ENCODE results near the gene ANAPC10.

ANAPC10 gene

GRCh38 chr4:145098675-145099037 is 660 bp upstream of the ANAPC10 start:
- TF ChIP-seq JUND (IDR thresholded peaks at IDR 0.05; ENCODE audit: low read depth) = no peak
- in situ Hi-C loops (cut with HindIII; ENCODE audit: low pct_unique_long_range_greater_than_20kb, low sequenced_read_pairs) = no loop called here
- DNase-seq (ENCODE audit: low read depth in 1 of 2, low spot score in 1 of 2) = peak; percentile 13 to 36

- TF ChIP-seq JUND (IDR thresholded peaks at IDR 0.05; ENCODE audit: low read depth) = no peak
- DNase-seq (ENCODE audit: low read depth in 1 of 2, low spot score in 1 of 2) = no peak
- in situ Hi-C loops (cut with HindIII; ENCODE audit: low pct_unique_long_range_greater_than_20kb, low sequenced_read_pairs) = no loop called here
These were observed 620 bp downstream of the ANAPC10 start for GRCh38 chr4:145097331-145097820.

DNA sequence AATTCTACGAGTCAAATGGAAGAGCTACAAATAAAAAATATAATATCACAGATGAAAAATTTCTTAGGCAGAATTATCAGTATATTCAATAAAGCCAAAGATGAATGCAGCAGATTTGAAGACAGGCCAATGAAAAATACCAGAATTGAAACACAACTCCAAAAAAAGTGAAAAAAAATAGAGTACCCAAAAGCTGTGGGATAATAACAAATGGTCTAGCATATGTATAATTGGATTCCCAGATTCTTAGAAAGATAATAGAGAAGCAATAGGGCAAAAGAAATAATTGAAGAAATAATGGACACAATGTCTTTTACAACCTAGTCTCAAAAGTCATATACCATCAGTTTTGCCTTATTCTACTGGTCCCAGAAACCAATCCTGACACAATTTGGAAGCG is 4.4 kb downstream of the ANAPC10 start:
- in situ Hi-C loops (cut with HindIII; ENCODE audit: low pct_unique_long_range_greater_than_20kb, low sequenced_read_pairs) = no loop called here
- DNase-seq (ENCODE audit: low read depth in 1 of 2, low spot score in 1 of 2) = no peak
- TF ChIP-seq JUND (IDR thresholded peaks at IDR 0.05; ENCODE audit: low read depth) = no peak

DNA sequence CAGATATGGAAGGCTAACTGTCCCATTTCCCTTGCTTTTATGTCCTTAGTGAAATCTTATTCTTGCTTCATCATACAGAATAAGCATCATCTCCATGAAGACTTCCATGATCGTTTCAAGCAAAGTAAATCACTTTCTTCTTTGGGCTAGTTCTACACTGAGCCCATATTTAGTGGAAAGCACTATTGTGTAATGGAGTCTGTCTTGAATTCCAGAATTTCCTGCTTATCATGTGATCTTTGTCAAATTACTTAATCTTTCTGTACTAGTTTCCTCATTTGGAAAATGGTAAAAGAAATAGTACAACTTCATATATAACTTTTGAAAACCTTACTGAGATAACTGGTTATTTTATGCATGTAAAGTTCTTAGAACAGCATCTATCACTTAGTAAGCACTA is 7.6 kb downstream of the ANAPC10 start:
- in situ Hi-C loops (cut with HindIII; ENCODE audit: low pct_unique_long_range_greater_than_20kb, low sequenced_read_pairs) = no loop called here
- no peak for TF ChIP-seq JUND (IDR thresholded peaks at IDR 0.05; ENCODE audit: low read depth)
- no peak for DNase-seq (ENCODE audit: low read depth in 1 of 2, low spot score in 1 of 2)

- no peak for TF ChIP-seq JUND (IDR thresholded peaks at IDR 0.05; ENCODE audit: low read depth)
- in situ Hi-C loops (cut with HindIII; ENCODE audit: low pct_unique_long_range_greater_than_20kb, low sequenced_read_pairs) = no loop called here
- DNase-seq (ENCODE audit: low read depth in 1 of 2, low spot score in 1 of 2) = no peak
These were observed 13.9 kb downstream of the ANAPC10 start for GRCh38 chr4:145083891-145084605.

DNA sequence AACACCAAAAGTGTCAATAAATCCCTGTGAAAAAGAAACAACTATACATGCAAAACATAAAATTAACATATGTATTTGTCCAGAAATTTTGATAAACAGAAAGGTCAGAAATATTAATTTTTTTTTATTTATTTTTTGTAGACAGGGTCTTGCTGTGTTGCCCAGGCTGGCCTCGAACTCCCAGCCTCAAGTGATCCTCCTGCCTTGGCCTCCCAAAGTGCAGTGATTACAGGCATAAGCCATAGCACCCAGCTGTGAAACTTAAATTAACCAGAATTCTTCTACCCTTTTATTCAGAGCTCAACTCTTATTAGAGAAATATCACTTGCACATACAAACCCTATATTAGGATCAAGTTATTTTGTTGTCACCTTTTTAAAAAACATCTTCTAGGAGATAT is 16.2 kb downstream of the ANAPC10 start:
- in situ Hi-C loops (cut with HindIII; ENCODE audit: low pct_unique_long_range_greater_than_20kb, low sequenced_read_pairs) = no loop called here
- no peak for TF ChIP-seq JUND (IDR thresholded peaks at IDR 0.05; ENCODE audit: low read depth)
- DNase-seq (ENCODE audit: low read depth in 1 of 2, low spot score in 1 of 2) = no peak

DNA sequence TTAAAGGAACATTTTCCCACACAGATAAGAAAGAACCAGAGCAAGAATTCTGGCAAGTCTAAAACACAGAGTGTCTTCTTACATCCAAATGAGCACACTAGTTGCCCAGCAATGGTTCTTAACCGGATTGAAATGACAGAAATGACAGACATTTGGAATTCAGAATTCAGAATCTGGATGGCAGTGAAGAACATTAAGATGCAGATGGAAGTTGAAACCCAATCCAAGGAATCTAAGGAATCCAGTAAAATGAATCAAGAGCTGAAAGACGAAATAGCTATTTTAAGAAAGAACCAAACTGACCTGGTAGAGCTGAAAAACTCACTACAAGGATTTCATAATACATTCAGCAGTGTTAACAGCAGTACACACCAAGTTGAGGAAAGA is 21.5 kb downstream of the ANAPC10 start:
- no peak for TF ChIP-seq JUND (IDR thresholded peaks at IDR 0.05; ENCODE audit: low read depth)
- in situ Hi-C loops (cut with HindIII; ENCODE audit: low pct_unique_long_range_greater_than_20kb, low sequenced_read_pairs) = no loop called here
- no peak for DNase-seq (ENCODE audit: low read depth in 1 of 2, low spot score in 1 of 2)

- in situ Hi-C loops (cut with HindIII; ENCODE audit: low pct_unique_long_range_greater_than_20kb, low sequenced_read_pairs) = no loop called here
- DNase-seq (ENCODE audit: low read depth in 1 of 2, low spot score in 1 of 2) = no peak
- no peak for TF ChIP-seq JUND (IDR thresholded peaks at IDR 0.05; ENCODE audit: low read depth)
These were observed 22.1 kb downstream of the ANAPC10 start for GRCh38 chr4:145075742-145076468.

- no peak for DNase-seq (ENCODE audit: low read depth in 1 of 2, low spot score in 1 of 2)
- no peak for TF ChIP-seq JUND (IDR thresholded peaks at IDR 0.05; ENCODE audit: low read depth)
- in situ Hi-C loops (cut with HindIII; ENCODE audit: low pct_unique_long_range_greater_than_20kb, low sequenced_read_pairs) = no loop called here
These were observed 26.4 kb downstream of the ANAPC10 start for GRCh38 chr4:145071560-145071959.

- no peak for TF ChIP-seq JUND (IDR thresholded peaks at IDR 0.05; ENCODE audit: low read depth)
- in situ Hi-C loops (cut with HindIII; ENCODE audit: low pct_unique_long_range_greater_than_20kb, low sequenced_read_pairs) = no loop called here
- DNase-seq (ENCODE audit: low read depth in 1 of 2, low spot score in 1 of 2) = no peak
These were observed 28.6 kb downstream of the ANAPC10 start for GRCh38 chr4:145069361-145069760.

DNA sequence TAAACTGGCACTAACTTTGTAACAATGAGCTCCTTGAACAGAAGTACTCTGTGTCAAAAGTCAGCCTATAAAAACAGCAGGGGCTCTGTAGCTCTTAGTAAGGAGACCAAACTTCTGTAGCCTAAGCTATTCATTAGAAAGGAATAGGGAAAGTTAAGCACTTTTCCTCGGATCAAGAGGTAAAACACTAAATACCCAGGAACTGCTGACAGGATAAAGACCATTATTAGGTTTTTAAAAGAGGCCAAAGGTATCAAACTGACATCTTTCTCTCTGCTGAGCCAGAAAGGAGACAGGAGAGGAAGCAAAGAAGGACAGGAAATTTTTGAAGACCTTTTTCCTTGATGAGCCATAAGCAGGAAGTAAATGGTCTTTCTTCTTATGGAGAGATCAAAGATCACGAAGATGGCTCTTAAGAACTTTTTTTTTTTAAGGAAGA is 31.9 kb downstream of the ANAPC10 start:
- no peak for DNase-seq (ENCODE audit: low read depth in 1 of 2, low spot score in 1 of 2)
- in situ Hi-C loops (cut with HindIII; ENCODE audit: low pct_unique_long_range_greater_than_20kb, low sequenced_read_pairs) = no loop called here
- no peak for TF ChIP-seq JUND (IDR thresholded peaks at IDR 0.05; ENCODE audit: low read depth)

DNA sequence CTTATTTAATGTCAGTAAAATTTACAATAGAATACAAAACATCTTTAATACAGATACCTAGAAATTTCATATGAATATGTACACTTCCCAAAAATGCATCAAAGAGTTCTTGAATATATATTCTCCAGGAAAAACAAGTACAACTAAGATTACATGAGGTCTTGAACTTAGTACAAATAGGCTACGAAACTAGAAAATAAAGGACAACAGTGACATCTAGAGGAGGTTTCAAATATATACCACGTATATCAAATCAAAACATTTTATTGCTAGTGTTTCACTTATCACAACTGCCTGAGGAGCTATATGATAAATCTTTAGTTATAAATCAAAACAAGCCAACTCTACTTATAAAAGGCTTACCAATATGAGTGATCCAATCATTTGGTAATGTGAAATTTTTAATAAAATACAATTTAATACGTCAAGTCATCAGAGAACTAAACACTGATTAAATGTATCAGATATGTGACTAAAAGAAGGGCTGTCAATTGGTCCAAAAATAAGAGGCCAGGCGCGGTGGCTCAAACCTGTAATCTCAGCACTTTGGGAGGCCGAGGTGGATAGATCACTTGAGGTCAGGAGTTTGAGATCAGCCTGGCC is 36.6 kb downstream of the ANAPC10 start:
- in situ Hi-C loops (cut with HindIII; ENCODE audit: low pct_unique_long_range_greater_than_20kb, low sequenced_read_pairs) = no loop called here
- TF ChIP-seq JUND (IDR thresholded peaks at IDR 0.05; ENCODE audit: low read depth) = no peak
- DNase-seq (ENCODE audit: low read depth in 1 of 2, low spot score in 1 of 2) = peak in 1 of 2 experiments; percentile 49

GRCh38 chr4:145058256-145058655 is 39.7 kb downstream of the ANAPC10 start:
- in situ Hi-C loops (cut with HindIII; ENCODE audit: low pct_unique_long_range_greater_than_20kb, low sequenced_read_pairs) = no loop called here
- TF ChIP-seq JUND (IDR thresholded peaks at IDR 0.05; ENCODE audit: low read depth) = no peak
- DNase-seq (ENCODE audit: low read depth in 1 of 2, low spot score in 1 of 2) = no peak

All from T47D (cell line).